Keratinocyte (primary cell): ENCODE measurements around the gene RCBTB2. TPM values are rescaled to one million over a fixed set of nuclear protein-coding genes. Genes with fewer than 3 reads are reported as not detected.

Source experiments
- DNase-seq: peaks from one replicate; pipeline ENCODE4 v3.0.0-alpha.2; 2011; ENCODE audit warnings: low read depth, missing footprints, low spot score
- FAIRE-seq: peaks from 2 replicates; lab custom pipeline; 2011; peaks lifted over from hg19 to GRCh38; lab: Jason Lieb, UNC
- H2AFZ ChIP-seq: 2 replicates; pipeline ENCODE4 v1.6.0; 2012; ENCODE audit warnings: low read length, control low read depth, inconsistent platforms; ENCODE audit not compliant: control insufficient read depth
- H3K27ac ChIP-seq: 2 replicates; pipeline ENCODE4 v1.5.1; 2011; ENCODE audit warnings: low read length; ENCODE audit not compliant: control insufficient read depth, insufficient read depth
- H3K27me3 ChIP-seq: 3 replicates; pipeline ENCODE4 v1.6.0; 2011; ENCODE audit warnings: low read length; ENCODE audit not compliant: control insufficient read depth, insufficient read depth; ENCODE audit errors: extremely low read depth
- H3K36me3 ChIP-seq, 2 experiments: 2 replicates in 1 of 2; 3 replicates in 1 of 2; pipeline ENCODE4 v1.5.1; 2011; ENCODE audit warnings: low read length in 2 of 2, mild to moderate bottlenecking in 1 of 2; ENCODE audit not compliant: control insufficient read depth in 2 of 2, insufficient read depth in 2 of 2; ENCODE audit errors: extremely low read depth in 1 of 2
- H3K4me1 ChIP-seq: 3 replicates; pipeline ENCODE4 v1.5.1; 2011; ENCODE audit warnings: low read length; ENCODE audit not compliant: control insufficient read depth, insufficient read depth; ENCODE audit errors: extremely low read depth
- H3K4me2 ChIP-seq: 3 replicates; pipeline ENCODE4 v1.6.0; 2011; ENCODE audit warnings: low read depth, low read length; ENCODE audit not compliant: control insufficient read depth, insufficient read depth; ENCODE audit errors: extremely low read depth
- H3K4me3 ChIP-seq, 3 experiments: fragments of 200-600 bp in 1 of 3; sonication (generic) in 1 of 3; 2 replicates in 2 of 3; 3 replicates in 1 of 3; pipeline ENCODE4 v1.5.1; 2011 to 2016; ENCODE audit warnings: low read length in 3 of 3, mild to moderate bottlenecking in 3 of 3, control low read depth in 2 of 3, inconsistent platforms in 1 of 3, low read depth in 1 of 3, mixed read lengths in 1 of 3, mixed run types in 1 of 3, moderate library complexity in 1 of 3; ENCODE audit not compliant: control insufficient read depth in 2 of 3, insufficient read depth in 2 of 3; ENCODE audit errors: extremely low read depth in 1 of 3
- H3K79me2 ChIP-seq: 2 replicates; pipeline ENCODE4 v1.6.0; 2012; ENCODE audit warnings: low read length; ENCODE audit not compliant: control insufficient read depth, insufficient read depth
- H3K9ac ChIP-seq: 3 replicates; pipeline ENCODE4 v1.6.0; 2011; ENCODE audit warnings: low read length; ENCODE audit not compliant: control insufficient read depth, insufficient read depth; ENCODE audit errors: extremely low read depth
- H3K9me1 ChIP-seq: 3 replicates; pipeline ENCODE4 v1.6.0; 2011; ENCODE audit warnings: low read length; ENCODE audit not compliant: control insufficient read depth, insufficient read depth; ENCODE audit errors: extremely low read depth
- H3K9me3 ChIP-seq: 2 replicates; pipeline ENCODE4 v1.5.1; 2012; ENCODE audit warnings: low read depth, low read length; ENCODE audit not compliant: control insufficient read depth
- H4K20me1 ChIP-seq: 3 replicates; pipeline ENCODE4 v1.6.0; 2011; ENCODE audit warnings: low read length; ENCODE audit not compliant: control insufficient read depth, insufficient read depth; ENCODE audit errors: extremely low read depth
- EZH2 ChIP-seq: IDR thresholded peaks from one replicate; pipeline ENCODE4 v1.6.1; 2012; ENCODE audit warnings: inconsistent platforms, mild to moderate bottlenecking, low read length, moderate library complexity
- dilution Hi-C: fragments of 300-500 bp; cut with MboI; formaldehyde crosslinking; loops from one replicate; pipeline ENCODE4 v1.7.0; 2020; ENCODE audit warnings: low sequenced_read_pairs; ENCODE audit not compliant: extremely low pct_ligation_motif_present
- polyA plus RNA-seq, 5 experiments: library from polyadenylated mRNA; depleted of rRNA in 3 of 5; stranded (reverse) in 3 of 5; stranded (forward) in 1 of 5; unstranded in 1 of 5; fragments of >200 nt; gene quantifications; 1 replicate in 1 of 5; 2 replicates in 3 of 5; 3 replicates in 1 of 5; pipeline versions ENCODE4 v1.2.1 to v1.2.3, GENCODE V29; 2011 to 2012; ENCODE audit warnings: missing spikeins in 2 of 5, low read depth in 1 of 5, low replicate concordance in 1 of 5
- TF ChIP-seq, protein P1 (sequence below), 3 experiments: IDR thresholded peaks in 1 of 3; conservative IDR thresholded peaks in 1 of 3; optimal IDR thresholded peaks in 1 of 3; 2 replicates in 2 of 3; 3 replicates in 1 of 3; pipeline versions ENCODE3 to v1.5.1; 2011; ENCODE audit warnings: low read length in 3 of 3, mild to moderate bottlenecking in 3 of 3, moderate library complexity in 2 of 3, control low read depth in 1 of 3, inconsistent platforms in 1 of 3; ENCODE audit not compliant: insufficient read depth in 2 of 3; ENCODE audit errors: extremely low read depth in 1 of 3

RCBTB2 gene
- polyA plus RNA-seq, 1 donor (not counting 4 experiments of a cell fraction or from before 2014, with no cell fraction given) = 5.5 TPM

DNA sequence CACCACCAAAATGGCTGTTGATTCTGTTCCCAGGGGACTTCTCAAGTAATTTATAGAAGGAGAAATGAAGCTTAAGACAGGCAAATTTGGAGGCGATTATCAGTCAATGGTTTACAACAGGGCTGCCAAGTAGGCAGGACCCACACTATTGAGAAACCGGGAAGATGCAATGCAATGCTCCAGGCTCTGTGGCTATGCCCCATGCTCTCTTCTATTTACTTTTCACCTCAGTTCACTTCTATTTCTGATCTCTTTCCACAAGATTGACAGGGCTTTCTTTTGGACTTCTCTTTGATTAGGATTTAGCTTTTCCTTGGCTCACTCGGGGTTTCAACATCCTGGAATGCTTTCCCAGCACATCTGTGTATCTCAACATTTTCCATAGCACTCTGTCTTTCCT is 12.7 kb upstream of the RCBTB2 start:
- dilution Hi-C loops = no loop called here
- no peak overlapping the region for H3K4me3 ChIP-seq
- no peaks in the 10 kb centered on the region for H3K4me1 ChIP-seq
- no peaks in the 10 kb centered on the region for H3K9me1 ChIP-seq
- no peak overlapping the region for H3K9ac ChIP-seq
- no peaks in the 10 kb centered on the region for H3K36me3 ChIP-seq
- TF ChIP-seq EZH2 = no peak
- TF ChIP-seq, protein P1, sequence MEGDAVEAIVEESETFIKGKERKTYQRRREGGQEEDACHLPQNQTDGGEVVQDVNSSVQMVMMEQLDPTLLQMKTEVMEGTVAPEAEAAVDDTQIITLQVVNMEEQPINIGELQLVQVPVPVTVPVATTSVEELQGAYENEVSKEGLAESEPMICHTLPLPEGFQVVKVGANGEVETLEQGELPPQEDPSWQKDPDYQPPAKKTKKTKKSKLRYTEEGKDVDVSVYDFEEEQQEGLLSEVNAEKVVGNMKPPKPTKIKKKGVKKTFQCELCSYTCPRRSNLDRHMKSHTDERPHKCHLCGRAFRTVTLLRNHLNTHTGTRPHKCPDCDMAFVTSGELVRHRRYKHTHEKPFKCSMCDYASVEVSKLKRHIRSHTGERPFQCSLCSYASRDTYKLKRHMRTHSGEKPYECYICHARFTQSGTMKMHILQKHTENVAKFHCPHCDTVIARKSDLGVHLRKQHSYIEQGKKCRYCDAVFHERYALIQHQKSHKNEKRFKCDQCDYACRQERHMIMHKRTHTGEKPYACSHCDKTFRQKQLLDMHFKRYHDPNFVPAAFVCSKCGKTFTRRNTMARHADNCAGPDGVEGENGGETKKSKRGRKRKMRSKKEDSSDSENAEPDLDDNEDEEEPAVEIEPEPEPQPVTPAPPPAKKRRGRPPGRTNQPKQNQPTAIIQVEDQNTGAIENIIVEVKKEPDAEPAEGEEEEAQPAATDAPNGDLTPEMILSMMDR (optimal IDR thresholded peaks at IDR 0.05 in 1 of 3, IDR thresholded peaks at IDR 0.05 in 1 of 3, conservative IDR thresholded peaks at IDR 0.05 in 1 of 3; ENCODE audit: extremely low read depth in 1 of 3, insufficient read depth in 2 of 3, low read length in 3 of 3) = no peak
- H3K4me2 ChIP-seq = no peak overlapping the region
- no peak for FAIRE-seq
- H3K79me2 ChIP-seq = no peaks in the 10 kb centered on the region
- H4K20me1 ChIP-seq = no peaks in the 10 kb centered on the region
- H3K9me3 ChIP-seq = no peaks in the 10 kb centered on the region
- no peak overlapping the region for H2AFZ ChIP-seq
- DNase-seq = no peak
- no peaks in the 10 kb centered on the region for H3K27me3 ChIP-seq
- no peak overlapping the region for H3K27ac ChIP-seq

DNA sequence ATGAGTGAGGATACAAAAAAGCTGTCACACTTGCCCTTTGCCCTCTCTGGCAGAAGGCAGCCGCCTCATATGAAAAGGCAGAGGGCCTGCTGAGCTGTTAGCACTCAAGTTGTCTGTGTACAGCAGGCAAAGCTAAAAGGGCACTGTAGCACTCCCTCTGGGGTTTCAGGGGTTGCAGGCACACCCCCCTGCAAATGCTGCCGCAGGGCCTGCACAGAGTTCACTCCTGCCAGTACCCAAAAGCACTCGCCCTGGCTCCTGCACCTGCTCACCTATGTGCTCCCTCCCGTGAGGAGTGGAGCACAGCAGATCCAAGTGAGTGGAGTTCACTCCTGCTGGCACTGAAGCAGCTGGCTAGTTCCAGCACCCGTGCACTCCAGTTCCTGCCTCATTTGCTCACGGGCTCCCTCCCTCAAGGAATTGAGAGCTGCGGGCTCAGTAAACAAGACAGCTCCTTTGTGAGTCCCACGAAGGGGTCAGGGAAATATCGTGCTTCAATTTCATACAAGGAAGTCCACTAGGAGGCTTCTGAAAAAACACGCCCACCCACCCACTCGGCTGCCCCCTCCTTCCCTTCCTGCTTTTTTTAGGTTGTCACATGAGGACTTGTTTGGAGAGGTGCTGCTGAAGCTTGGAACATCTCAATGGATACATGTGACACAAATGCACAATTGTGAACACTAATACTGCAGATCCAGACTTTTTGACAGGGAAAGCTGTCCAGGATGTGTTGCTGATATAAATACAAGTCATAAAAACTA is 9.9 kb upstream of the RCBTB2 start:
- H4K20me1 ChIP-seq = no peaks in the 10 kb centered on the region
- H3K79me2 ChIP-seq = no peaks in the 10 kb centered on the region
- no peaks in the 10 kb centered on the region for H3K36me3 ChIP-seq
- dilution Hi-C loops = no loop called here
- TF ChIP-seq, protein P1 (optimal IDR thresholded peaks at IDR 0.05 in 1 of 3, IDR thresholded peaks at IDR 0.05 in 1 of 3, conservative IDR thresholded peaks at IDR 0.05 in 1 of 3; ENCODE audit: extremely low read depth in 1 of 3, insufficient read depth in 2 of 3, low read length in 3 of 3) = peak in 1 of 3 experiments; percentile 18
- no peak for TF ChIP-seq EZH2
- H3K4me1 ChIP-seq = no peaks in the 10 kb centered on the region
- H3K9ac ChIP-seq = no peak overlapping the region
- DNase-seq = no peak
- H3K4me3 ChIP-seq = no peak overlapping the region
- H3K9me3 ChIP-seq = no peaks in the 10 kb centered on the region
- H2AFZ ChIP-seq = peak overlapping the region; percentile 56
- no peak overlapping the region for H3K4me2 ChIP-seq
- H3K9me1 ChIP-seq = no peaks in the 10 kb centered on the region
- H3K27ac ChIP-seq = no peak overlapping the region
- no peak for FAIRE-seq
- no peaks in the 10 kb centered on the region for H3K27me3 ChIP-seq
